Endometrium (tissue), 2 donors: Measurements from ENCODE around the gene KLF13.

Experiments
- FAIRE-seq: peaks from 2 replicates; lab custom pipeline; 2012; peaks lifted over from hg19 to GRCh38; lab: Jason Lieb, UNC
- donor health status: control.
- donor health status: control.

The KLF13 gene

DNA sequence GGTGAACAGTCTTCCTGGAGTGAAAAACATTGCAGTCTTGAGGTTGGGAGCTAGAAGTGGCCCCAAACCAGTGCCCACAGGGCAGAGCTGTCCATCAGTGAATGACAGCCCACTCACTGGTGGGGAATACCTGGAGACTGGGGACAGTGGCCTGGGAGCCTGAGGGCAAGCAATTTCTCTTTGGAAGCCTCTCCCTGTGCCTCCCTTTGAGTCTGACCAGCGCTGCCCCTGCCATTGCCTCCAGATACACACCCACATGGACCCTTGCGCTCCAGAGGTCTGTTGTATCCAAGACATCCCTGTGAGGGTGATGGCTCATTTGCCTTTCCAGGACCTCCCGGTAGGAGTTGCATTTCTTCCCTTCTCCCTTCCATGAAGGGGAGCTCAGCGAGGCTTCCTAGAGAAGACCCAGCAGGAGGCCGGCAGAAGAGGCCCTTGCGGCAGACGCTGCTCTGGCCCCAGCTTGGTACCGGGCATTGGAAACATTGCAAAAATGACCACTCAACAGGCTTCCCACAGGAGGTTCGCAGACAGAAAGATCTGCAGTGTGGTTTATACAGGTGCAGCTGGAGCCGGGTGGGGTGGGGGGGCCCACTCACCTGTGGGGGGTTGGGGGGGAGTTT, 38.5 kb downstream of the KLF13 start:
- FAIRE-seq: no peak

DNA sequence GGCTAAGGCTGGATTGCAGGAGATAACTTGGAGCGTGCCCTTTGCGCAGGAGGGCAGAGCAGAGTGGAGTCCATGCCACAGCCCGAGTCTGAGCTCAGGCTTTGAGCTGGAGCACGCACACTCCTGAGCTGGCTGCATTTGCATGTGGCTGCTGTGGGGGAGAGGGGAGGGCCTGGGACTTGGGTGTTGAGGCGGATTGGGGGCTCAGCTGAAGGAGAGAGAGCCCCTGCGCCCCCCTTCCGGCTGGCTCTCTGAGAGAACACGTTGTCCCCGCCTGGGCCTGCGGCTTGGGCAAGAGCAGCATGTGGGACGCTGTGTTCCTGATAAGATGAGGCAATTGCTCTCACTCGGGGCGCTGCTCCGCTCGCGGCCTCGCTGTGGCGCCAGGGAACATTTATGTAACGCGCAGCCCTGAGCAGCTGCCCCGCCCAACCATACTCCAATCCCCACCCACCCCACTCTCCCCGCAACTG, 39.1 kb downstream of the KLF13 start:
- no peak for FAIRE-seq

DNA sequence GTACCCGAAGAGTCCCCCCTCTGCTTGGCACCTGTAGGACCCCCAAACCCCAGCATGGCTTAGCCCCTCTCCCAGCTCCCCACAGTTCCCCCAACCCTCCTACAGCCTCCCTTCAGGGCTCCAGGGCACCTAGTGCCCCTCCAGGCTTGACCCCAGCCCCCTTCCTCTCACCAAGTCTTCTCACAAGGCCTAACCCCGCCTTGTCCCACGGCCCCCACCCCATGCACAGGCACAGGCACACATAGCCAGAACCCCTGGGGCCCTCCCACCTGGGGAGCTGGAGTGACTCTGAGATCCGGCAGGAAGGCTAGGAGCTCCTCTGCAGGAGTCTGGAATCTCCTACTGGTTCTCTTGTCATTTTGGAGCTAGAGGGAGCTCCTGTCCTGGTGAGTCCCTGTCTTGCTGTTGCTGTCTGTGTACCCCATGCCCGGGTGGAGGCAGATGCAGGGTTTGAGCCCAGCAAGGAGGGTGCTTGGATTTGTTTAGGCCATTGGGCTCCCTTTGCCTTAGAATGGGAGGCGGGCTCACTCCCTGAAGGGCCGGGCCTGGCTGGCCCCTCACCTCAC, 39.6 kb downstream of the KLF13 start:
- FAIRE-seq: no peak

DNA sequence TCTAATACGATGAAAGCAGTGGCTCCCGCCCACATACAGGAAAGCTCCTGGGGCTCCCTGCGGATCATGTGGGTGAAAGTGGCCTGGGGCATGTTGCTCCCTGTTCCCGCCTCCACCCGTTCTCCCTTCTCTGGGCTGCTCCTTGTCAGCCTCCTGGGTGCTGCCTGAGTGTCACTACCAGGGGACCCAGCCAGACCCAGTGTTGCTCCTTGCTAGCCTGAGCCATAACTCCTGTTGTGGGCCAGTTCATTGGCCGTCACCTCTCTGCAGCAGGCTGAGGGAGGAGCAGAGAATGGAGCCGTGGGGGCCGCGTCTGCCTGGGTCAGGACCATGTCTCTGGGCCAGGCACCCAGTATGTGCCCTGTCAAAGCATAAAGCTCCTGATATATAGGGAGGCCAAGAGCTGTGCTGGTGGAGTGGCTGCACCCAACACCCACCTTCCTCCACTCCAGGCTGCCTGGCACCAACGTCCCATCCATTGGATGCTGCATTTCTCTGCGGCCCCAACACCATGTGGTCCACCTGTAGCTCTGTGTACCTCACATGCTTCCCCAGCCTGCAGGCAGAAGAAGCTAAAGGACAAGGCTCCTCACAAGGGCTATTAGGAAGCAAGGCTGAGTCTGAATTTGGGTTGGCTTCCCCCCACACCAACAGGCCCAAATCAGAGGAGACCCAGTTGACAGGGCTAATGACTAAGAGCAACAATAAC, 40.5 kb downstream of the KLF13 start:
- no peak for FAIRE-seq

DNA sequence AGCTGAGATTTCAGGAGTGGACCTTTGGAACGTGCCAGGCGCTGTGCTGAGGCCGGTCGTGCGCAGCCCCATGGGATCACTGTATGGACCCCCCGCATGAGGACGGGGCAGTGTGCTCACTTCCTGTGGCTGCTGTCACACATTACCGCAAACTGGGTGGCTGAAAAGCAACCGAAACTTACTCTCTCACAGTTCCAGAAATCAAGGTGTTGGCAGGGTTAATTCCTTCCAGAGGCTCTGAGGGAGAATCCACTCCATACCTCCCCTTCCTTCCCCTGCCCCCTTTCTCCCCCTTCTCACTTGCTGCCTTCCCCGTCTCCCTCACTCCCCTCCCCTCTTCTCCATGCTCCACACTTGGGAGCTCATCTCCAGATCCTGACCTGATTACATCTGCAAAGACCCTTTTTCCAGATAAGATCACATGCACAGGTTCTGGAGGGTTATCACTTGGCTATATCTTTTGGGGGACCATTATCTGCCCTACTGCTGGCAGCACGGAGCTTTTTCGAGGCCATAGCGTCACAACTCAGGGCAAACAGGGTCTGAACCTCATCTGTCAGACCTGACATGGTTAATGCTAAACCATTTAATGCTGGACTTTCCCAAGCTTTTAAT, 41.2 kb downstream of the KLF13 start:
- FAIRE-seq: no peak

DNA sequence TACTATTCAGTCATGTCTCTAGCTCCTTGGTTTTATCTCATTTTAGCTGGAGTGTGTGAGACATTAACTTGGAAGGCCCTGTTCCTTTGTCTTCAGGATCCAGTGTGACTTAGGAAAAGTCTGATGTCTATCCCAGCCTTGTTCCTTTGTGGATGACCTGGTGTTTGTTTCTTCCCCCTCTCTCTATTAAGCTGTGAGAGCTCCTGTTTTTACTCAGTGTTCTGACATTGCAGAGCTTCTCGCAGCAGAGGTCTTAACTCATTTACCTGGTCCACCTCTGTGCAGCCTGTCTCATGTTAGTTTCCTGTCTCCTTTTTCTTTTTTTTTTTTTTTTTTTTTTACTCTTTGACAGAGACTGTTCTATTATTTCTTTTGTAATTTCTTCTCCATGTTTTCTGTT, 43.1 kb downstream of the KLF13 start:
- FAIRE-seq: no peak

DNA sequence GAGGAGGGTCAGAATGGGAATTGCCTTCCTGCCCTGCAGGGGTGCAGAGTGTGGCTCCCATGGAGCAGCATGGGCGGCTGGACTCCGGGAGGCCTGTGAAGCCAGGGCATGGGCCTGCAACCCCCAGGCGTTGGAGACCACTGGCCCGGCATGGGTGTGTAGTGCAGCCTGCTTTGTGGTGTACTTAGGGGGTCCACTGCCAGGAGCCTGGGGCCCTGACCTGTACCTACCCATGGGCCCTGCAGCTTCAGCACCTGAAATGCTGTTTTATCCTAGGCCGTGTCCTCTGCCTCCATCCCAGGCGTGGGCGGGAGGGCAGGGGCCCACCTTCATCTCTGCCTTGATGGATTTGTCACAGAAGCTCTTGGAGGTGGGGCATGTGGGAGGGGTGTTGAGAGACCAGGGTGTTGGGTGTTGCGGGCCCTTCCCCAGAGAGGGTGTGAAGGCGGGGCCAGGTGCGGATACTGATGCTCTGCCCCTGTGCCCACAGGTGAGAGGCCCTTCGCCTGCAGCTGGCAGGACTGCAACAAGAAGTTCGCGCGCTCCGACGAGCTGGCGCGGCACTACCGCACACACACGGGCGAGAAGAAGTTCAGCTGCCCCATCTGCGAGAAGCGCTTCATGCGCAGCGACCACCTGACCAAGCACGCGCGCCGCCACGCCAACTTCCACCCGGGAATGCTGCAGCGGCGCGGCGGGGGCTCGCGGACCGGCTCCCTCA, 45.0 kb downstream of the KLF13 start:
- FAIRE-seq: no peak

DNA sequence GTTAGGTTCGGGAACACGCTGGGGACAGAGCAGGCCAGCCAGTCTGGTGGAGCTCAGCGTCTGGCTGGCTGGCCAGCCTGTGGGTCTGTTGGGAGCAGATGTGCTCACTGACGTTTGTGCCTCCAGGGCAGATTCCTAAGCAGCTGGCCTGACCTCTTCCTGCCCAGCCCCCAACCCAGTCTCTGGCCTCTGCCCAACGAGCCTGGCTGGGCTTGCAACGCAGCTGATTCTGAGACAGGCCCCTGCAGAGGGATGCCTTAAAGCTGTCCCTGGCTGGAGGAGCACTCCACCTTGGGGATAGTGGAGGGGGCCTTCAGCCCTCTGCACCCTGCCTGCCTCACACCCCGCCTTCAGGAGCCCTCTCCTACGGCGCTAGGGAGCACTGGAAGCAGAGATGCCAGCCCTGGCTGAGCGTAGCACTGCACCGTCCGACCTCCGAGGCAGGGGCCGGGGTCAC, 46.0 kb downstream of the KLF13 start:
- no peak for FAIRE-seq

DNA sequence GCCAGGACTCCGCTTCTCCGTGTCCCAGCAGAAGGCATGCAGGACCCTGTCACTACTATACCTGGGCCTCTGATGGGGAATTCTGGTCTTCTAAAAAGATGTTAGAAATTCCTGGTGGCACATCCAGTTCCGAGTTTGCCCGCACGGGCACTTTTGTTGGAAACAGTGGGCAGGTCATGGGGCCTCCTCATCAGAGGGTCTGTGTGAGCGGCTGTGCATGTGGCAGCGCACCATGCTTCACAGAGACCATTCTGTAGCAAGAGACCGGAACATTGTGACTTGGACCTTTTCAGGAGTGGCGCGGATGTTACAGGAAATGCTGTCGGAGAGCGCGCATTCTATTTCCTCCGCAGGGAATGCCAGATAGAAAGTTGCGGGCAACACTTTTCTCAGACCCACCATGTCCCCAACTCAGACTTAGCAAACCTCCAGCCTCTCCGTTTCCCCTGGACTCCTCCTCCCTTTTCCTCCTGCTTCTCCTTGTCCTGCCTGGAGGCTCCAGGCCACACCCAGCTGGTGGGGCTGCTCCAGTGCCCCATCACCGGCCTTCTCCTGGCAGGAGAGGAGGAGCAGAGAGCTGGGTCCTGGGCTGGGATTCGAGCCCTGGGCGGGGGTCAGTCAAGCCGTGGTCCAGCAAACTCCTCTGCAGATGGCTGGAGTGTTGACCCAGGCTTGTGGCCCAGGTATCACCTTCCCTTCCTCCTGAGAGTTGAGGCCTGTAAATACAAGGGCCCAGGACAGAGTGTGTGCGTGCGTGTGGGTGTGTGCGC, 46.6 kb downstream of the KLF13 start:
- no peak for FAIRE-seq

DNA sequence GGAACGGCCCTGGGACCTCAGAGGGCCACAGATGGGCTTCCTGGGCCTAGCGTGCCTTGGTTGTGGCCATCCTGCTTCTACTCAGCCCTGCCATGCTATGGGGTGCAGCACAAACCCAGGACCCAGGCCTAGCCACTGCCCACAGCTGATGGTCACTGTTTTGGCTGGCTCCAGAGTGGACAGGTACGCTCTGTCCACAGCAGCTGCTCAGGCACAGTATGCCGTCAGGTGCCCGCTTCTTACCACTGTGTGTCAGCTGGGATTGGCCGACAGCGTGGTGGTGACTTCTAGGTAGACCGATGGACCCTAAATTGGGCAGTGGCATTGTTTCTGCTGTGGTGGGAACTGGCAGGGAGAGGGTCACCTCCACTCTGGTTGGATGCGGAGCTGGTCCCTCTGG, 47.3 kb downstream of the KLF13 start:
- FAIRE-seq: no peak

DNA sequence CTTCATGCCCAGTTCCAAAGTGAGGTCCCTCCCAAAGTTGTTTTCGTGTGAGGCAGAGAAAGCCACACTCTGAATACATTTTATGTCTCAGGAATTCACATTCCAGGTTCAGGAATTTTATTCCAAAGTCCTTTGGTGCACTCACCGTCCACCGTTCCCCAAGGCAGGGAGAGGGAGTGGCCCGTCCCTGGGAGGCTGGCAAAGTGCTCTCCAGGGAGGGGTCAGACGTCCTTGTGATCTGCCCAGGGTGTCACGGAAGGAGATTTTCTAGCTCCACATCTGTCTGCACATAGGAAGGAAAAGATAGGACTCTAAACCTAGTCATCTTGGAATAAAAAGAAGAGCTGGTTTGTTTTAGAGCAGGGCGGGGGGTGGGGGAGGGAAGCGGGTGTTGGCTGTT, 47.9 kb downstream of the KLF13 start:
- FAIRE-seq: no peak

DNA sequence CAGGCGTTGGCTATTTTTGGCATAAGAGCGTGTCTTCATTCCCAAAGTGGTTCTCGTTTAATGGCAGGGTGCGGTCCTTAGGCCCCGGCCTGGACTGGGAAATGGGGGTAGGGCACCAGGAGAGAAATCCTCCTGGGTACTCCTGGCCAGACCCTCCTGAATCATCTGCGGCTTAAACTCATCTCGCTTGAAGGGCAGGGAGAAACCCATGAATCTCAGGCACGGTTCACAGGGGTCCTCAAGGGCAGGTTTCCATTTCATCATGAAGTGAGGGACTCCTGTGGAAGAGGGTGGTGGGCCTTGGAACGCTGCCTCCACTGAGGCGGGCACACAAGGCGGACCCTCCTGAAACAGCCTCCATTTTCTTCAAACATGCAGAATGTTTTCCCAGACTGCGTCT, 48.4 kb downstream of the KLF13 start:
- no peak for FAIRE-seq

DNA sequence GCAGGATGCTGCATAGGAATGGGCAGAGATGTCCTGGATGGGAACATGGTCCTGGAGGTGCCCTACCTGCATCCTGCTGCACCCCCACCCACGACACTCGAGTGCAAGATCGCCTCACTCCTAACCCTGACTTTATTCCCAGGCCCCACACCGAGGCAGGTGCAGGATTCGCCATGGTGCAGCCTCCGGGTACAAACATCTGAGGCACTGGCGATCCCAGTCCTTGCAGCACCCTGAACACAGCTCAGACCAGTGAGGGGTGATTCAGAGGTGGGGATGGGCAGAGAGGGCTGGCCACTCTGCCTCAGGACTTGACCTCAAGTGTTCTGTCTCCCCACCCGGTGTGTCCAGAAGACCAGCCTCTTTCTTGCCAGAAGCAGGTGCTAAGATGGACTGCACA, 49.1 kb downstream of the KLF13 start:
- FAIRE-seq: no peak

DNA sequence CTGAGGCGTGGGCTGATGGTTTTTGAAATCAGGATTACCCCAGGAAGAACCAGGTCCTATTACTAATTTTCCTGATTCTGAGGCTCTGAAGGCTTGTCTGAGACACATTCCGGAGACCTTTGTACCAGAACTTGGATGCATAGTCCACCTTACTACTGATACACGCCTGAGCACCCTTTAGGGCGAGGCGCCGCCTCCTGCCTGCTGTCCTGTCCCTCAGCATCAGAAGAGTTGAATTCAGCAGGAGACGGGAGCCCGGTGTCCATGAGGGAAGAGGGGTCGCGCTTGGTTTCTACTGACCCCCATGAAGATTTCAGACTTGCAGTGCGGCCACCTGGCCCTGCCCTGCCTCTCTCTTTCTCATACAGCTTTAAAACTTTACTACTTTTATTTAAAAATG, 49.9 kb downstream of the KLF13 start:
- no peak for FAIRE-seq

DNA sequence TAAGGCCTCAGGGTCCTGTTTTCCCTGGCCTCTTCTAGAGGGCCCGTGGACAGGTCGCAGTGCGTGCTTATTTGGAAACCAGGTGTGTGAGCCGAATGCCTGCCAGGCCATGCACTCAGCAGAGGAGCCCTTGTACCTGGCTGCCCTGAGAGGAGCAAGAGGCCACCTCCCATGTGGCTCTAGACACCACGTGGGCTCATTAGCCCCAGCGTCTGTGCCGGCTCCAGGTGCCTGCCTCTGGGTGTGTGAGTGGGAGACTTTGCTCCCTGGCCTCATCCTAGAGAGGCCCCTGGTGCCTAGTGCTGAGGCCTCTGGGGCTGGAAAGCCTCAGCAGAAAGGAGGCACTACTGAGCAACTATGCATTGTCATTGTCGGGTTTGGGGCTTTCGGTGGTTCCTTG, 50.4 kb downstream of the KLF13 start:
- no peak for FAIRE-seq

DNA sequence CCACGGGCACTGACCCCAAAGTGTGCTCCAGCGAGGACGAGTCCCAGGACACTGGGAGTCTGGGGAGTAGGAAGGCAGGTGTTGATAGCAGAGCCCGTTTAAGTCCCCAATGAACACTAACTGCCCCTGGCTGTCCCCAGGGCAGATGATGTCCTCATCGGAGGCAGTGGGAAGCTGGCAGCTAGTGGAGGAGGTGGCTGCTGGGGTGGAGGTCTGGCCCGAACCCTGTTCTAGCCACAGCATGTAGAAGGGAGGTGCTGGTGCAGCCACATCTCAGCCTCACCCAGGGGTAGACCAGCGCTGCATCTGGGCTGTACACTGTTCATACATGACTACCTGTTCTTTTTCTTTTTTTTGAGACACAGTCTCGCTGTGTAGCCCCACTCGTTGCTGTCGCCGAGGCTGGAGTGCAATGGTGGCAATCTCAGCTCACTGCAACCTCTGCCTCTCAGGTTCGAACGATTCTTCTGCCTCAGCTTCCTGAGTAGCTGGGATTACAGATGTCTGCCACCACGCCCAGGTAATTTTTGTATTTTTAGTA, 51.8 kb downstream of the KLF13 start:
- no peak for FAIRE-seq

DNA sequence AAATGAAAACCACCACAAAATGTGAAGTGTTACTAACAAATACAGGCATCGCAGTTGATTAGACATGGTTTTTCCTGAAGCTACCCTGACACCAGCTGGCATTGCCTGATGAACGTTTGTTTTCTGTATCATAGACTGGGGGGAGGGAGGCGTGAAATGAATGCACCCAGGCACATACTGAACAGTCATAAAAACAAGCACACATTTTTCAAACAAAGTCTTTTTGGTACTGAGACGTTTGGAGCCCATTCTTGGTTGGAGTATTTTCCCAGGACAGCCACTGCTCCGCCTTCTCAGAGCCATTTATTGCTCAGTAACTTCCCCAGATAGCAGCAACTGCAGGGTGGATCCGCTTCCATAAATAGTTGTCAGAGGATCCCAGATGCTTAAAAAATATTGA, 52.4 kb downstream of the KLF13 start:
- no peak for FAIRE-seq

DNA sequence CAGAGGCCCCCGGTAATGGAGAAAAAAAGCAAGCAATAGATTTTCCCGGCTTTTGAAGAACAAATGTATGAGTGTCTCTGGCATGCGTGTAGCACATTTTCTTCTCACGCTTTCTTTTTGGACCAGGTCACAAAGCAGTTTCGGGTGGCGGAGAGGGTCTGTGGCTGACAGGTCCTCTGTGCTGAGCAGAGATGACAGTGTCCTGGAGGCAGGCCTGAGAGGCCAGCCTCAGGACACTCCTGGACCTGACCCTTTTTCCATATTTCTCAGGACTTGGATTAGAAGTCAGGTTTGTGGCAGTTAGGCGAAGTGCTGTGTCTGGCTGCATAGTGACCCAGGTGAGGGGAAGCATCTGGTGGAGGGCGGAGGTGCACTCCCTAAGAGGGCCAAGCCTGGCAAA, 52.9 kb downstream of the KLF13 start:
- no peak for FAIRE-seq

DNA sequence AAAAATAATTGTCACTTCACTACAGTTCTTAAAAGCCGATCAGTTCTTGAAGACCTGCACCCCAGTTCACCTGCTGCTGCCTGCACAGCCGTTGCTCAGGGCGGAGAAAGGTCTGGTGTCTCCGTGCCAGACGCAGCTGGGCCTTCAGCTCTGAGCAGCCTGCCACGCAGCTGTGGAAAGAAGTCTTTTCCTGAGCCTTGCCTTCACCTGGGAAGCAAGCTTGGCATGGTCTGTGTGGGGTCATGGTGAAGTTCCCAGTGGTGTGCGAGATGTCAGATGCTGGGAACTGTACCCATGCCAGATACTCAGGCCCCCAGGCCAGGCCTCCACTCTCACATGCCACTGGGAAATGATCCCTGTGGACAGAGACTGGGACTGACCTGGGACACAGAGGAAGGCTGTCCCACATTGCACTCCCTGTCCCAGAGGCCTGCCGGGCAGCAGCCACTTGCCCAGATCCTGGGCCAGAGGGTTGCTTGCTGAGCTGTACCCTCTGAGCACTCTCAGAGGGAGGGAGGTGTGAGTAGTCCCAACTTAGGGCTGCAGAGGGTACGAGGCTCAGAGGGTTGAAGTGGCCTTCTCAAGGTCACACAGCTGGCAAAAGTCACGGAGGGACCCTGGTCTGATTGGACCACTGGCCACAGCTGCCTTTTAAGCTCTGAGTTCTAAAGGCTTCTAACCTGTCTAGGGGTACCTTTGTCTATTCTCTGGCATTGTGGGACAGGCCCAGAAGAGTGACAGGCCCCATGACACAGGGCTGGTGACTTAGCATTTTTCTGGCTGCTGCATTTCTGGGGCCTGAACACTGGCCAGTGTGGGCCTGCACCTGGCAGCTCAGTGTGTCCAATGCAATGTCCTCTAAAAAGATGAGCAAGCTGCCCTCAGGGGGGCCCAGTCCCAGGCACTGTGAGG, 55.4 kb downstream of the KLF13 start:
- FAIRE-seq: no peak

DNA sequence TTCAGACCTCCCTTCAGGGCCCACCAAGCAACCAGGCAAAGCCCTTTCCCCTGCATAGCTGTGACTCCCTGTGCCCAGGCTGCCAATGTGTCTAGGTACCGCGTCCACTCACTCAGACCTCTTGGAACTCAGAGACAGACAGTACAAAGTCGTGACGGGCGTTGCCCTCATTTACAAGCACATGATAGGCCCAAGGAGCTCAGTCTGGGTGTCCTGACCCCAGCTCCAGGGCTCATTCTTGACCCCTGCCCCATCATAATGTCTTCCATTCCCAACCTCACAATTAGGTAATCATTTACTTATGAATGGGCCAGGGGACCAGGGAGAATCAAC, 56.0 kb downstream of the KLF13 start:
- no peak for FAIRE-seq

DNA sequence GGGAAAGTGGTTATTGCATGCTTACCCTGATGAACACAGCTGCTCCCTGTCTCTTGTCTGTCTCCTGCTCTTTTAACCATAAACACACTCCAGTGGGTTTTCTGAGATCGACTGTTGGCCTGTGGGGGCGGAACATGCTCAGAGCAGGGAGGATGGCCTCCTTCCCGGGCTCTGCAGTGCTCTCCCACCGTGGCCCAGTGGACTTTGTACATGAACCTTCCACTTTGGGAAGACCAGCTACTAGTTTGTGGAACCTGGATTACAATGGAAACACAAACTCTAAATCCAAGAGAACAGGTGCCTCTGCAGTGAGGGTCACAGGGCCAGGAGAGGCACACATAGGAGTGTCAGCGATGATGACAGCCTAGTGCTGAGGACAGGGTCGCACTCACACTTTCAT, 56.5 kb downstream of the KLF13 start:
- FAIRE-seq: no peak
